GM18858 (cell line): ENCODE data around the gene COX6B2.

Source experiments
- ATAC-seq: cut with Tn5 transposase; IDR thresholded peaks from one replicate; pipeline ENCODE4 v1.9.1; 2021; ENCODE audit not compliant: unreplicated experiment

The COX6B2 gene

GRCh38 chr19:55315956-55316525 lies 38.5 kb downstream of the COX6B2 start:
- no peak for ATAC-seq

- no peak for ATAC-seq
These were observed 40.1 kb downstream of the COX6B2 start for GRCh38 chr19:55314396-55314795.

- no peak for ATAC-seq
These were observed 41.7 kb downstream of the COX6B2 start for GRCh38 chr19:55312621-55313512.

DNA sequence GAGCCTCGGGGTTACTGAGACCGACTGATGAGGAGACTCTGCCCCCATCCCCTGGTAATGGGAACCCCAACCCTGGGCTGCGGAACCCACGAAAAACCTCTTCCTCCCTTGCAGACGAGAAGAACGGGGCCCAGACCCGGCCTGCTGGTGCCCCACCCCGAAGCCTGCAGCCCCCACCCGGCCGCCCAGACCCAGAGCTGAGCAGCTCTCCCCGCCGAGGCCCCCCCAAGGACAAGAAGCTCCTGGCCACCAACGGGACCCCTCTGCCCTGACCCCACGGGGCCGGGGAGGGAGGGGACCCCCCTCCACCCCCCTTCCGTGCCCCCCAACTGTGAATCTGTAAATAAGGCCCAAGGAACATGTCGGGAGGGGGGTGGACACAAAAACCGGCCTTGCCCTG lies 42.7 kb downstream of the COX6B2 start:
- ATAC-seq = no peak

- no peak for ATAC-seq
These were observed 43.1 kb downstream of the COX6B2 start for GRCh38 chr19:55311397-55311796.

- no peak for ATAC-seq
These were observed 44.0 kb downstream of the COX6B2 start for GRCh38 chr19:55310498-55310897.

- no peak for ATAC-seq
These were observed 45.1 kb downstream of the COX6B2 start for GRCh38 chr19:55309448-55309847.

GRCh38 chr19:55308281-55308680 lies 46.2 kb downstream of the COX6B2 start:
- ATAC-seq = no peak

- ATAC-seq = no peak
These were observed 47.8 kb downstream of the COX6B2 start for GRCh38 chr19:55306712-55307111.

- ATAC-seq = no peak
These were observed 48.4 kb downstream of the COX6B2 start for GRCh38 chr19:55305983-55306562.

DNA sequence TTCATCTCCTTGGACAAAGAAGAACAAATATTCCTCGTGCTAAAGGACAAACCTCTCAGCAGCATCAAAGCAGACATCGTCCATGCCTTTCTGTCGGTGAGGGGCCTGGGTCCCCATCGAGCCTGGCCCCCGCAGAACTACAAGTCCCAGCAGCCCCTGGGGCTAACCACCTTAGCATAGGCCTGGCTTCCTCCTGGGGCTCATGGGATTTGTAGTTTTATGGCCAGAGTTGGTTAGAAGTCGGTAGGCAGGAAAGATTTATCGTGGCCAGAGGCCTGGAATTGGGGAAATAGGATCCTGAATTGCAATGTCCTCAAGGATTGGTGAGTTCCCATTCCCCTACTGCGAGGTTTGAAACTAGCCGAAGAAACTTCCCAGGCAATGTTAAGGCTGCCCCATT lies 49.0 kb downstream of the COX6B2 start:
- ATAC-seq = no peak

GRCh38 chr19:55304980-55305379 lies 49.5 kb downstream of the COX6B2 start:
- ATAC-seq = no peak

GRCh38 chr19:55304279-55304978 lies 50.1 kb downstream of the COX6B2 start:
- no peak for ATAC-seq

- ATAC-seq = no peak
These were observed 51.0 kb downstream of the COX6B2 start for GRCh38 chr19:55303477-55303876.

- no peak for ATAC-seq
These were observed 52.2 kb downstream of the COX6B2 start for GRCh38 chr19:55302318-55302703.

DNA sequence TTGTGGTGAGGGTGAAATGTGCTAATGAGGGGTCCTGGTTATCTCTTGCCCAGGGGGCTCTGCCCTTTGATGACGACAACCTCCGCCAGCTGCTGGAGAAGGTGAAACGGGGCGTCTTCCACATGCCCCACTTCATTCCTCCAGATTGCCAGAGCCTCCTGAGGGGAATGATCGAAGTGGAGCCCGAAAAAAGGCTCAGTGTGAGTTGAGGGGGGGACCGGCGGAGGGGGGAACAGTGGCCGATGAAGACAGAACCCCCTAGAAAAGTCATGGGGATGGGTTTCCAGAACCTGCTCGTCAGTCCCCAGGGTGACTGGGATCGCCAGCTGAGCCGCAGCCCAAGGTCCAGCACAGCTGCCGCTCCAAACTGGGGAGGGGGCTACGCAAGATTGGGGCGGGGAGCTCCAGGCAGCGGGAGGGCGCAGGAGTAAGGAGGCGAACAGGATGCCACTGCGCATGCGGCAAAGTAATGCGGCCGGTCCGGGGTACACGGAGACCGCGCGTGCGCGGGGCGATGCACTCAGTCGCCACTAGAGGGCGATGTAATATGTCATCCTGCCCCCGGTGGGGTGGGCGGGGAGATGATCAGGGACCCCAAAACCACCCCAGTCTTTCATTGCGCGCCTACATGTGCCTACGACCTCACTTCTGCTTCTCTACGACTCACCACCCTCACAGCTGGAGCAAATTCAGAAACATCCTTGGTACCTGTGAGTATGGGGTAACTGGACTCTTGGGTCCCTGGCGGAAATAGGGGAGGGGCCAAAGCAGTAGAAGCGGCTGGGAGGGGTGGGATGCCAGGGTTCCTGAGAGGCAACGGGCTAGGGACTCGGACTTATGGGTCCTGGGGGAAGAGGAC lies 52.8 kb downstream of the COX6B2 start:
- peak; percentile 55 for ATAC-seq

GRCh38 chr19:55300886-55301458 lies 53.5 kb downstream of the COX6B2 start:
- ATAC-seq = no peak

DNA sequence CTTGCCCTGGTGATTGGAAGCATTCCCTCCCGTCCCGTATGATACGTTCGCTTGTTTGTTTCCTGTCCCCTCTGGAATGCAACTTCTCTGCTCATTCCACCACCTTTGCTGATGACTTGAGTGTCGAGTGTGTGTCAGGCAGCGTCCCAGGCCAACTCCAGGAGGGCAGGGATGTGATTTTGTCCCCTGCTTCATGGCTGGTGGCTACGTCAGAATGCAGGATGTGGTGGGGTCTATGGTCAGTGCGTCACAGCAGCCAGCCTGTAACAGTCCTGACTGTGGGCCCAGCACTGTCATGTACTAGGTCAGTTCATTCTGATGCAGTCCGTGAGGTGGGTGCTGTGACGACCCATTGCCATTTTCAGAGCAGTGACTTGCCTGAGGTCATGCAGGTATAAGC lies 54.5 kb downstream of the COX6B2 start:
- ATAC-seq = no peak
